RPMI8226 (cell line): ENCODE results near the gene BAZ2B.

Experiments
- DNase-seq: peaks from one replicate; pipeline ENCODE4 v3.0.0-alpha.2; 2015

The BAZ2B gene

GRCh38 chr2:159615367-159616285 lies 722 bp downstream of the BAZ2B start:
- DNase-seq = peak; percentile 84

GRCh38 chr2:159614534-159615366 lies 1.6 kb downstream of the BAZ2B start:
- peak; percentile 70 for DNase-seq

- peak; percentile 19 for DNase-seq
Observed at GRCh38 chr2:159613651-159614285, 2.6 kb downstream of the BAZ2B start.

- DNase-seq = no peak
Observed at GRCh38 chr2:159613091-159613490, 3.3 kb downstream of the BAZ2B start.

DNA sequence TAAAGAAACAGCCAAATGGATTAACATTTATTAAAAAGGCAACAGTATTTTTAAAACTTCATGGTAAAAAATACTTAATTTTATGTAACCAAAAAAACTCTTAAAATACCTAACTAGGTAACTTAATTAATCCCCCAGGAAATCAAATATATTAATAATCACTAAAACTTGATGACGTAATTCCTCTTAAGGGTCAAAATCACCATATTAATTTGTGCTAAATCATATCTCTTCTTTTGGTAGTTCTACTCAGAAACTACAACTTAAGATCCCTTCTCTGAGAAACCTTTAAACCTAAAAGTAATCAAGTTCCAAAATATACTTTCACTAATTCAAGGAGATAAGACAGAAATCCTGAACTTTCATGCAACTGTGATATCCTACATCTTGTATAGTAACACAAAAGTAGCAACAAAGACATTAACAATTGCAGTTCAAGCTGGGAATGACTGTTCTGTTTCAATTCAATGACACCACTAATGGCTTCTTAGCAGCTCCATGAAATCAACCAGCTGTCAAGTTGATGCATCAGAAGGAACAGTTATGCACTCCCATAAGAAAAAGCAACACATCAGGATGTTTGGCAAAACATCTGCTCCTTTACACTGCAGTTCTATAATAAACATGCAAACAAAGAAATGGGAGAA lies 4.0 kb downstream of the BAZ2B start:
- DNase-seq = no peak

DNA sequence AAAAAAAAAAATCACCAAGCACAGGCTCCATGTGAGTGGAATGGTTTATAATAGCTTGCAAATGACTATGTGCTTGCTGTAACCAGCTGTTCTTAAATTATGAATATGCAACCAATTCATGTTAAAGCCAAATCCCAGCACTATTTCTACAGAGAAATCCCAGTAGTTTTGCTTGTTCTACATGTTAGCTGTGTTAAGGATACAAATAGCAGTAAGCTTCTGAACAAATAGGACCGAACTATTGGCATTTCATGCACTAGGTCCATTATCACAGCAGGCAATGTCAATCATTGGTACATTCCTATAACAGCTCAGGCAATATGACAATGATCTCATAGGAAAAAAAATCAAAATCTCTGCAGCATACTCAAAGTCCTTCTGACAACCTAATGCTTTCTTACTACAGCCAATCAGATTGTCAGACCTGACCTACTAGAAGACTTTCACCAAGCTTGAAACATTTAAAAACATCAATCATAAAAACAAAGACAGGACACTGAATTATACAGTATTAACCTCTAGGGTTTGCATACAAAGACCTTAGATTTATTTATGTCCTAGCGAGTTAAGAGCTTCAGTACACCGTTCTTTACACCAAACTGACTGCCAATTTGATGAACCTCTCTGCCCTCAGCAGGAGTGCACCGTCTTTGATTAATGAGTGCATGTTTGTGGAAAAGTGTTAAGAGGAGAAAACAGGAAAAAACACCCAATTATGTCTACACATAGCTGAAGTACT lies 6.4 kb downstream of the BAZ2B start:
- no peak for DNase-seq

GRCh38 chr2:159608723-159609308 lies 7.5 kb downstream of the BAZ2B start:
- no peak for DNase-seq

DNA sequence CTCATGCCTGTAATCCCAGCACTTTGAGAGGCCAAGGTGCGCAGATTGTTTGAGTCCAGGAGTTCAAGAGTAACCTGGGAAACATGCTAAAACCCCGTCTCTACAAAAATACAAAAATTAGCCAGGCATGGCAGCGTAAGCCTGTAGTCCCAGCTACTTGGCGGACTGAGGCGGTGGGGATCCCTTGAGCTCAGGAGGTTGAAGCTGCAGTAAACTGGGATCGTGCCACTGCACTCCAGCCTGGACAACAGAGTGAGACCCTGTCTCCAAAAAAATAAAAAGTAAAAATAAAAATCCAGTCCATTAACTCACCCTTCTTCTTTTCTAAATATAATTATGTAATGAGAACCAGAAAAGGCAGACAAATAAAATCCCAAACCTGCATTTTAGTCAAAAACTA lies 8.2 kb downstream of the BAZ2B start:
- DNase-seq = no peak

- DNase-seq = no peak
Observed at GRCh38 chr2:159606287-159606686, 10.1 kb downstream of the BAZ2B start.

GRCh38 chr2:159605441-159606178 lies 10.7 kb downstream of the BAZ2B start:
- DNase-seq = no peak

- DNase-seq = no peak
Observed at GRCh38 chr2:159604159-159604558, 12.2 kb downstream of the BAZ2B start.

GRCh38 chr2:159600752-159601151 lies 15.6 kb downstream of the BAZ2B start:
- DNase-seq = no peak

DNA sequence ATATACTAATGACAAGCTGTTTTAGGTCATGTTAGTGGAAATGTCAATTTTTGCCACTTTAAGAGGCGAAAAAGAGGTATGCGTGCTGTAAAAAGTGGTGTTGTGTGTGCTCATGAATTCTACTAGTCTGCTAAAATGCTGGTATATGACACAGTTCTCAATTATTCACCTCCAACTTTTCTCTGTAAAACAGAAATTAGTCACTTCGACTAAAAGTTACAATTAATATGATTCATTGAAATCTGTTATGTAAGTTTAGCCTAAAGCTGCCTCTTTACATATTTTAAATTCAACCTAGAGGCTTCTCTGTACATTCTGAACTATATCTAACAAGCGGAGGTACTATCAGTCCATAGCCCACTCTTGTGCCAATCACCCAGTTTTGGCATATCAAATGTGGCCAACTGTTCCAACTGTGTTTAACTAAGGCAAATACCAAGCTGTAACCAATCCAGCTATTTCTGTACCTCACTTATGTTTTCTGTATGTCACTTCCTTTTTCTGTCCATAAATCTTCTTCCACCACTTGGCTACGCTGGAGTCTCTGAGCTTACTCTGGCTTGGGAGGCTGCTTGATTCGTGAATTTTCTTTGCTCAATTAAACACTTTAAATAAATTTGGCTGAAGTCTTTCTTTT lies 20.8 kb downstream of the BAZ2B start:
- DNase-seq = no peak

DNA sequence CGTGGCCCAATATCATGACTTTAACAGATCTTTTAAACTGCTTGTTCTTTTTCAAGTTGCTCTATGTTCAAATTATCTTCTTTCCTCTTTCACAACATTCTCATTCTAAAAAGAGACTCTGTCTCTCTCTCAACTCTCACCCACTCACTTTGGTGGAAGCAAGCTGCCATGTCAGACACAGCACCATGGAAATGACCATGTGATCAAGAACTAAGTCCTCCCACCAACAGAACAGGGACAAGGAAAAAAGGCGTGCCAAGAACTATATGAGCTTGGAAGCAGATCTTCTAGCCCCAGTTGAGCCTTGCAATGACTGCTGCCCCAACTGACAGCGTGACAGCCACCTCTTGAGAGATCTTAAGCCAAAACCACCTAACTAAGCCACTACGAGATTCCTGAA lies 23.9 kb downstream of the BAZ2B start:
- DNase-seq = no peak

- DNase-seq = no peak
Observed at GRCh38 chr2:159591221-159591620, 25.1 kb downstream of the BAZ2B start.

DNA sequence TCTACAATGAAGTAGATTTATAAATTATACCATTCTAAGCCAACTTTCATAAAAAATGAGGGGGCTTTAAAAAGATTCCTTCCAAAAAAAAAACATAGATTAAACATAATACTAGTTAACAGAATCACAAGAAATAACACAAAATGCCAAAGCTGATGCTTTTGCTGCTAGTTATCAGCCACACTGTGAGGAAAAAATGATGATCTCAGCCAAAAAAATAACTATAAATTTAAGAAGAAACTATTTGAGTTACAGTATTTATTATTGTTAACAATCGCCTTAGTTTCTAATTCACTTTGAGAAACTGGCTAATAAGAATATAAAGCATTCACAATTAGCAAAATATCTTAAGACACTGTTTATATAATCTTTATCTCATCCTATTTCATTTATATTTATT lies 27.1 kb downstream of the BAZ2B start:
- DNase-seq = no peak

- no peak for DNase-seq
Observed at GRCh38 chr2:159586034-159586433, 30.3 kb downstream of the BAZ2B start.

GRCh38 chr2:159585622-159586021 lies 30.7 kb downstream of the BAZ2B start:
- DNase-seq = no peak

GRCh38 chr2:159584796-159585195 lies 31.6 kb downstream of the BAZ2B start:
- DNase-seq = no peak

DNA sequence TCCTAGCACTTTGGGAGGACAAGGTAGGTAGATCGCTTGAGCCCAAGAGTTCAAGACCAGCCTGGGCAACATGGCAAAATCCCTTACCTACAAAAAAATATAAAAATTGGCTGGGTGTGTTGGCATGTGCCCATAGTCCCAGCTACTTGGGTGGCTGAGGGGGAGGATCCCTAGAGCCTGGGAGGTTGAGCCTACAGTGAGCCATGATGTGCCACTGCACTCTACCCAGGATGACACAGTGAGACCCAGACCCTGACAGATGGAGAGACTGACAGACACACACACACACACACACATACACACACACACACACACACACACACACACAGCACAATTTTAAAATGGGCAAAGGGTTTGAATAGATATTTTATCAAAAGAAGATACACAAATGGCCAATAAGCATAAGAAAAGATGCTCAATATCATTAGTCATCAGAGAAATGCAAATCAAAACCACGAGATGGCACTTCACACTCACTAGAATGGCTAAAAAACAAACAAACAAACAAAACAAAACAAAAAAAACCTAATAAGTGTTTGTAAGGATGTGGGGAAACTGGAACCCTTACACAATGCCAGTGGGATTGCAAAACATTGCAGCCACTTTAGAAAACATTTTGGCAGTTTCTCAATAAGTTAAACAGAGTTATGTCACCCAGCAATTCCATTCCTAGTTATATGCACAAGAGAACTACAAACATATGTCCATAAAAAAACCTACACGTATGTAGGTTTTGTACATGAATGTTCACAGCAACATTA lies 42.3 kb downstream of the BAZ2B start:
- DNase-seq = no peak
